GM23338 (cell line): ENCODE measurements around the gene FCER1G. TPM values are rescaled to one million over a fixed set of nuclear protein-coding genes. Genes with fewer than 3 reads are reported as not detected.

ENCODE experiments used
- ATAC-seq: fragments of 200-7000 bp; cut with Tn5 transposase; 3 replicates; pipeline ENCODE4 v1.9.1; 2020
- DNase-seq: peaks from one replicate; pipeline ENCODE4 v3.0.0-alpha.2; 2015; ENCODE audit warnings: low spot score
- H2AFZ ChIP-seq: fragments of 200-600 bp; sonication (generic); 2 replicates; pipeline ENCODE4 v1.8.0; 2016; ENCODE audit warnings: antibody characterized with exemption, mild to moderate bottlenecking, moderate library complexity
- H3F3A ChIP-seq: fragments of 200-600 bp; sonication (generic); replicated peaks from 2 replicates; pipeline ENCODE4 v1.8.0; 2017; ENCODE audit warnings: antibody characterized with exemption, mixed run types, low read depth
- H3K27ac ChIP-seq: fragments of 200-600 bp; sonication (generic); 2 replicates; pipeline ENCODE4 v1.6.1; 2016; ENCODE audit warnings: low read depth
- H3K27me3 ChIP-seq: fragments of 200-600 bp; sonication (generic); 2 replicates; pipeline ENCODE4 v1.8.0; 2016; ENCODE audit warnings: mild to moderate bottlenecking, mixed run types, moderate library complexity; ENCODE audit not compliant: insufficient read depth
- H3K36me3 ChIP-seq: fragments of 200-600 bp; sonication (generic); 2 replicates; pipeline ENCODE4 v1.8.0; 2016; ENCODE audit warnings: mild to moderate bottlenecking; ENCODE audit not compliant: insufficient read depth
- H3K4me1 ChIP-seq: fragments of 200-600 bp; sonication (generic); 2 replicates; pipeline ENCODE4 v1.8.0; 2016; ENCODE audit warnings: mild to moderate bottlenecking, moderate library complexity; ENCODE audit not compliant: insufficient read depth
- H3K4me2 ChIP-seq: fragments of 200-600 bp; sonication (generic); 2 replicates; pipeline ENCODE4 v1.7.1; 2017; ENCODE audit warnings: mixed run types
- H3K4me3 ChIP-seq: fragments of 200-600 bp; sonication (generic); 2 replicates; pipeline ENCODE4 v1.6.1; 2016; ENCODE audit warnings: mixed run types
- H3K79me2 ChIP-seq: fragments of 200-600 bp; sonication (generic); replicated peaks from 2 replicates; pipeline ENCODE4 v1.8.0; 2017; ENCODE audit warnings: mild to moderate bottlenecking; ENCODE audit not compliant: insufficient read depth
- H3K9me2 ChIP-seq: fragments of 200-600 bp; sonication (generic); 2 replicates; pipeline ENCODE4 v1.8.0; 2017; ENCODE audit not compliant: insufficient read depth
- H4K20me1 ChIP-seq: fragments of 200-600 bp; sonication (generic); replicated peaks from 2 replicates; pipeline ENCODE4 v1.8.0; 2017; ENCODE audit warnings: mild to moderate bottlenecking; ENCODE audit not compliant: insufficient read depth
- H3K27ac Mint-ChIP-seq: 2 replicates; pipeline ENCODE4 v1.8.0; 2020; ENCODE audit warnings: inconsistent platforms, mild to moderate bottlenecking, moderate library complexity, mixed read lengths
- H3K27me3 Mint-ChIP-seq: 3 replicates; pipeline ENCODE4 v1.8.0; 2022; ENCODE audit warnings: low read depth, mild to moderate bottlenecking, moderate library complexity, mixed read lengths, inconsistent platforms; ENCODE audit not compliant: insufficient read depth, poor library complexity
- H3K36me3 Mint-ChIP-seq: 3 replicates; pipeline ENCODE4 v1.8.0; 2021; ENCODE audit warnings: low read depth, mild to moderate bottlenecking, inconsistent platforms, moderate library complexity, mixed read lengths
- H3K4me1 Mint-ChIP-seq: 3 replicates; pipeline ENCODE4 v1.8.0; 2020; ENCODE audit warnings: mild to moderate bottlenecking, inconsistent platforms, mixed read lengths
- H3K4me3 Mint-ChIP-seq: 3 replicates; pipeline ENCODE4 v1.8.0; 2021; ENCODE audit warnings: moderate library complexity, mild to moderate bottlenecking, inconsistent platforms, mixed read lengths
- H3K9me3 Mint-ChIP-seq: 3 replicates; pipeline ENCODE4 v1.8.0; 2020; ENCODE audit warnings: moderate library complexity, mild to moderate bottlenecking, inconsistent platforms, mixed read lengths
- CREB1 ChIP-seq: fragments of 250-450 bp; sonication (Bioruptor Pico); IDR thresholded peaks from 2 replicates; pipeline ENCODE4 v1.5.0; 2020; ENCODE audit warnings: low read depth, mild to moderate bottlenecking, moderate library complexity
- EZH2 ChIP-seq: fragments of 200-600 bp; sonication (generic); IDR thresholded peaks from one replicate; pipeline ENCODE4 v1.8.0; 2017; ENCODE audit warnings: antibody characterized with exemption, mild to moderate bottlenecking, low read depth; ENCODE audit not compliant: unreplicated experiment
- EZH2phosphoT487 ChIP-seq: fragments of 200-600 bp; sonication (generic); IDR thresholded peaks from one replicate; pipeline ENCODE4 v1.8.1; 2018; ENCODE audit warnings: antibody characterized with exemption; ENCODE audit not compliant: unreplicated experiment
- JUNB ChIP-seq: IDR thresholded peaks from one replicate; pipeline ENCODE4 v1.6.1; 2016; ENCODE audit warnings: antibody characterized with exemption; ENCODE audit not compliant: unreplicated experiment
- NANOG ChIP-seq: IDR thresholded peaks from 2 replicates; pipeline ENCODE4 v1.6.1; 2016; ENCODE audit warnings: antibody characterized with exemption, borderline replicate concordance
- STAT1 ChIP-seq: IDR thresholded peaks from one replicate; pipeline ENCODE4 v1.6.1; 2016; ENCODE audit warnings: antibody characterized with exemption; ENCODE audit not compliant: unreplicated experiment
- ZNF114 ChIP-seq: fragments of 250-450 bp; sonication (Bioruptor Pico); IDR thresholded peaks from 2 replicates; pipeline ENCODE4 v1.5.0; 2020; ENCODE audit warnings: mild to moderate bottlenecking, moderate library complexity
- ZNF331 ChIP-seq: fragments of 250-450 bp; sonication (Bioruptor Pico); IDR thresholded peaks from 2 replicates; pipeline ENCODE4 v1.5.0; 2020; ENCODE audit warnings: low read depth, mild to moderate bottlenecking, moderate library complexity
- polyA plus RNA-seq: library from polyadenylated mRNA; unstranded; fragments of >200 nt; fragmentation: Nextera tagmentation; extraction: Ambion mirVana; gene quantifications from 2 replicates; pipeline ENCODE4 v1.2.1, GENCODE V29; 2016
- total RNA-seq: library from RNA; depleted of rRNA; stranded (reverse); fragments of >200 nt; shearing (Covaris generic); gene quantifications from 2 replicates; pipeline ENCODE4 v1.2.3, GENCODE V29; 2014
- TF ChIP-seq, protein P1 (sequence below), 2 experiments: fragments of 200-600 bp in 1 of 2; sonication (generic) in 1 of 2; conservative IDR thresholded peaks; 2 replicates each; pipeline versions ENCODE4 v1.5.1 to v1.6.1; 2016 to 2017; ENCODE audit warnings: antibody characterized with exemption in 2 of 2, low read depth in 2 of 2, mild to moderate bottlenecking in 2 of 2, moderate library complexity in 1 of 2
- TF ChIP-seq, protein P2 (sequence below): IDR thresholded peaks from 2 replicates; pipeline ENCODE4 v1.6.1; 2016; ENCODE audit warnings: antibody characterized with exemption

Gene FCER1G
- total and polyA plus RNA-seq, 2 experiments from 2014 or later: 1.1 TPM; not detected in 1

DNA sequence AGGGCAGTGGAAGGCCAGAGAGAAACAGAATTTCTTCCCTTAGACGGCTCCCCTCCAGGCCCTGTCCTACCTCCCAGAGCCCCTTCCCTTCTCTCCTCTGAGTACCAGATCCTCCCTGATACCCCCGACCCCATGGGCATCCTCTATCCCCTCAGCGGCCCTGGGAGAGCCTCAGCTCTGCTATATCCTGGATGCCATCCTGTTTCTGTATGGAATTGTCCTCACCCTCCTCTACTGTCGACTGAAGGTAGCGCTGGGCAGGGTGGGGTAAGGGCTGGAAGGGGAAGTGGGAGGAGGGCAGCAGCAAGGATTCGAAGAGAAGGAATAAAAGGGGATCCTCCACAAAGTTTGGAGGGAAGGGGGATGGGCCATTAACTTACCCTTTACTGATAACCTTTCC lies 2.7 kb downstream of the FCER1G start:
- Mint-ChIP-seq H3K36me3 (peaks cover 23% of the 10 kb centered on the region), H3K27ac (no peak overlapping the region), H3K9me3 (no peaks in the 10 kb centered on the region; the same call in 2 of the 3 replicates), H3K27me3 (peaks cover 18% of the 10 kb centered on the region), H3K4me1 (peaks cover 29% of the 10 kb centered on the region), H3K4me3 (no peak overlapping the region)
- Histone ChIP-seq H3F3A (peaks cover 15% of the 10 kb centered on the region; the same call in 1 of the 2 replicates), H3K9me2 (no peaks in the 10 kb centered on the region), H3K36me3 (peaks cover 17% of the 10 kb centered on the region), H3K27me3 (no peaks in the 10 kb centered on the region), H3K4me1 (peaks cover 22% of the 10 kb centered on the region), H3K4me3 (no peak overlapping the region), H3K79me2 (no peaks in the 10 kb centered on the region), H2AFZ (peak overlapping the region; percentile 87), H4K20me1 (no peaks in the 10 kb centered on the region), H3K27ac (no peak overlapping the region), H3K4me2 (peak overlapping the region; percentile 51; the same call in 1 of the 2 replicates)
- DNase-seq (no peak), ATAC-seq (peak; percentile 28)
- TF ChIP-seq, protein P1, sequence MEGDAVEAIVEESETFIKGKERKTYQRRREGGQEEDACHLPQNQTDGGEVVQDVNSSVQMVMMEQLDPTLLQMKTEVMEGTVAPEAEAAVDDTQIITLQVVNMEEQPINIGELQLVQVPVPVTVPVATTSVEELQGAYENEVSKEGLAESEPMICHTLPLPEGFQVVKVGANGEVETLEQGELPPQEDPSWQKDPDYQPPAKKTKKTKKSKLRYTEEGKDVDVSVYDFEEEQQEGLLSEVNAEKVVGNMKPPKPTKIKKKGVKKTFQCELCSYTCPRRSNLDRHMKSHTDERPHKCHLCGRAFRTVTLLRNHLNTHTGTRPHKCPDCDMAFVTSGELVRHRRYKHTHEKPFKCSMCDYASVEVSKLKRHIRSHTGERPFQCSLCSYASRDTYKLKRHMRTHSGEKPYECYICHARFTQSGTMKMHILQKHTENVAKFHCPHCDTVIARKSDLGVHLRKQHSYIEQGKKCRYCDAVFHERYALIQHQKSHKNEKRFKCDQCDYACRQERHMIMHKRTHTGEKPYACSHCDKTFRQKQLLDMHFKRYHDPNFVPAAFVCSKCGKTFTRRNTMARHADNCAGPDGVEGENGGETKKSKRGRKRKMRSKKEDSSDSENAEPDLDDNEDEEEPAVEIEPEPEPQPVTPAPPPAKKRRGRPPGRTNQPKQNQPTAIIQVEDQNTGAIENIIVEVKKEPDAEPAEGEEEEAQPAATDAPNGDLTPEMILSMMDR (conservative IDR thresholded peaks at IDR 0.05; ENCODE audit: low read depth in 2 of 2): no peak
- TF ChIP-seq ZNF114 (CRISPR knock-in tag) (no peak), STAT1 (no peak), CREB1 (CRISPR knock-in tag) (no peak), ZNF331 (CRISPR knock-in tag) (no peak), NANOG (no peak), JUNB (no peak), EZH2phosphoT487 (no peak)
- TF ChIP-seq, protein P2, sequence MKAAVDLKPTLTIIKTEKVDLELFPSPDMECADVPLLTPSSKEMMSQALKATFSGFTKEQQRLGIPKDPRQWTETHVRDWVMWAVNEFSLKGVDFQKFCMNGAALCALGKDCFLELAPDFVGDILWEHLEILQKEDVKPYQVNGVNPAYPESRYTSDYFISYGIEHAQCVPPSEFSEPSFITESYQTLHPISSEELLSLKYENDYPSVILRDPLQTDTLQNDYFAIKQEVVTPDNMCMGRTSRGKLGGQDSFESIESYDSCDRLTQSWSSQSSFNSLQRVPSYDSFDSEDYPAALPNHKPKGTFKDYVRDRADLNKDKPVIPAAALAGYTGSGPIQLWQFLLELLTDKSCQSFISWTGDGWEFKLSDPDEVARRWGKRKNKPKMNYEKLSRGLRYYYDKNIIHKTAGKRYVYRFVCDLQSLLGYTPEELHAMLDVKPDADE: no peak

DNA sequence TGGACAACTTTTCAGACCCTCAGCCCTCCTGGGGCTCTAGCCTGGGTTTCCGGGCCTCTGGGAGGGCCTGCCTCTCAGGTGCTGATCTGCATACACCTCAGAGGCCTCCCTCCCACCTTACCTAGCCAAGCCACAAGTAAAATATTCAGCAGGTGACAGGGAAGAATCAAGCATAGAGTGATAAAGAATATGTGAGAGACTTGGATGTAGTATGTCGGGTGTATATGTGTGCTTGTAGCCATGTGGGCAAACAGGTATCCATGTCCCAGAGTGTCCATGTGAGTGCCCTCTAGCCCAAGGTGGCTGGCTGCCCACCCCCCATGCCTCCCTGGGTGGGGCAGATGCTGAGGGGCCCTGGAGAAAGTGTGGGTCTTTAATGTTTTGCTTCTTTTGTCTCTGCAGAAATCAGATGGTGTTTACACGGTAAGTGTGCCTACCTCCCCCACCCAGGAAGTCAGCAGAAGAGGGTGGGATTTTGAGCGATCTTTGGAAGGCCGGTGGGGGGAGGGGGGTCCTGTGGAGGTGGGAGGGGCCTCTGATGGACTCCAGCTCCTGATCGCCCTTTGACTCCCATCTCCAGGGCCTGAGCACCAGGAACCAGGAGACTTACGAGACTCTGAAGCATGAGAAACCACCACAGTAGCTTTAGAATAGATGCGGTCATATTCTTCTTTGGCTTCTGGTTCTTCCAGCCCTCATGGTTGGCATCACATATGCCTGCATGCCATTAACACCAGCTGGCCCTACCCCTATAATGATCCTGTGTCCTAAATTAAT lies 3.4 kb downstream of the FCER1G start:
- no peaks in the 10 kb centered on the region for H3K27me3 ChIP-seq
- Mint-ChIP-seq H3K4me1 (peaks cover 29% of the 10 kb centered on the region), H3K4me3 (no peak overlapping the region; the same call in 2 of the 3 replicates), H3K27me3 (peaks cover 18% of the 10 kb centered on the region), H3K36me3 (peaks cover 17% of the 10 kb centered on the region), H3K9me3 (no peaks in the 10 kb centered on the region; the same call in 2 of the 3 replicates), H3K27ac (no peak overlapping the region)
- H3K4me2 ChIP-seq: peak overlapping the region; percentile 51
- no peak for DNase-seq
- no peaks in the 10 kb centered on the region for H3K79me2 ChIP-seq
- peaks cover 22% of the 10 kb centered on the region for H3K4me1 ChIP-seq
- H4K20me1 ChIP-seq: no peaks in the 10 kb centered on the region
- H3F3A ChIP-seq: peaks cover 10% of the 10 kb centered on the region; the same call in 1 of the 2 replicates
- peaks cover 11% of the 10 kb centered on the region for H3K36me3 ChIP-seq
- no peak overlapping the region for H3K27ac ChIP-seq
- H3K9me2 ChIP-seq: no peaks in the 10 kb centered on the region
- 0 out of 2 replicates have a peak overlapping the region, but pooled peaks have one; percentile 13 for H3K4me3 ChIP-seq
- TF ChIP-seq EZH2 (no peak), ZNF331 (CRISPR knock-in tag) (no peak)
- TF ChIP-seq, protein P1 (conservative IDR thresholded peaks at IDR 0.05; ENCODE audit: low read depth in 2 of 2): no peak
- ATAC-seq: peak; percentile 33
- peak overlapping the region; percentile 87 for H2AFZ ChIP-seq
